Measurements from ENCODE around the gene RBM15.

The RBM15 gene

DNA sequence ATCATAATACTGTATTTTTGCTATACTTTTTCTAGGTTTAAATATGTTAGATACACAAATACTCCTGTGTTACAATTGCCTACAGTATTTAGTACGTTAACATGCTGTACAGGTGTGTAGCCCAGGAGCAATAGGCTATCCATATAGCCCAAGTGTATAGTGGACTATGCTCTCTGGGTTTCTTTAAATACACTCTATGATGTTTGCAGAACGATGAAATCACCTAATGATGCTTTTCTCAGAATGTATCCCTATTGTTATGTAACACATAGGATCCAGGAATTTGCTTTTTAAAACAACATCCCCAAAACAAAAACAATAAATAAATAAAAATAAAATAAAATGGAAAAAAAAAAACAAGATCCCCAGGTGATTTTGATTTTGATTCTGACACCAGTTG, 18.1 kb upstream of the RBM15 start:
- DNase-seq (ENCODE audit: low read depth, low spot score): no peak

DNA sequence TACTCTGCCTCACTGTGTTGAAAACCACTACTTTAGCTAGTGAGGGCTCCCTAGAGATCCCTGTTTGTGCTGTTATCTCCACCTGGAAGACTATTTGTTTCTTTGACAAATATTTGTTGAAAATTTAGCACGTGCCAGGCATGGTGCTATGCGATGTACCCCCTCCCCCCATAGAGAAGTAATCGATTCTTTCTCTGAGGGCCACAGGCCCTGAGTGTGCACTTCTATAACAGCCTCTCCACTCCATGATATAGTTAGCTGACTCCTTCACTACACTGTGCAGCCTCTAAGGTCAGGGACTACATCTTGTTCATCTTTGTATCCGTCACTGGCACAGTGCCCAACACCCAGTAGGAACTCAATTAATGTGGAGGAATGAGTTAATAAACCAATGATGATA, 17.3 kb upstream of the RBM15 start:
- DNase-seq (ENCODE audit: low read depth, low spot score): no peak

DNA sequence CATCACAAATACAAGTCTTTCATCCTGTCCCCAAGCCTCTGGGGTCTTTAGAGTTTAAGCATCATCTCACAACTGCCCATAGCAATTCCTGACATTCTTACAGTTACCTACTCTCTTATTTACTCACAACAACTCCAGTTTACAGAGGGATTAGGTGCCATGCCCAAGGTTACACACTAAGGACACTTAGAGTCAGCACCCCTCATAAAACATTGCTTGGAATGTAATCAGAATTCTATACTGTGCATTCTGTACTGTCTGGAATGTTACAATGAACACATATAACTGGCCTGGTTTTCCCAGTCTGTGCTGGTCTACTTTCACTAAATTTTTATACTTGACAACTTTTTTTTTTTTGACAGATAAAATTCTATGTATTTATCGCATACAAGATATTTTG, 14.5 kb upstream of the RBM15 start:
- no peak for DNase-seq (ENCODE audit: low read depth, low spot score)

DNA sequence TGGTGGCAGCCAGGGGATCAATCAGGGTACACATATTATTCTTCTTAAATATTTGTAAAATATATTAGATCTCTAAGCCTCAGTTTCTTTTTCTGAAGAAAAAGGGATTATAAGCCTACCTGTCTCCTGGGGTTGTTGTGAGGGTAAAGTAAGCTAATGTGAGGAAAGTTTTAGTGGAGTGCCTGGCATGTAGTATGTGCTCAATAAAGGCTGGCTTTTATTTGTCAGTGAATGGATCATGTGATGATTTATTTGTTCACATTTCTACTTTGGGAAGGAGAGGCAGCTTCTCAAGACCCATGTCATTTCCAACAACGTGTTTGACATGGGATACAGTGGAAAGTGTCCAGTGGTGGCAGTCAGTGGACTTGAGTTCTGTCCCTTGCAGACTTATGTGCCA, 12.4 kb upstream of the RBM15 start:
- no peak for DNase-seq (ENCODE audit: low read depth, low spot score)

DNA sequence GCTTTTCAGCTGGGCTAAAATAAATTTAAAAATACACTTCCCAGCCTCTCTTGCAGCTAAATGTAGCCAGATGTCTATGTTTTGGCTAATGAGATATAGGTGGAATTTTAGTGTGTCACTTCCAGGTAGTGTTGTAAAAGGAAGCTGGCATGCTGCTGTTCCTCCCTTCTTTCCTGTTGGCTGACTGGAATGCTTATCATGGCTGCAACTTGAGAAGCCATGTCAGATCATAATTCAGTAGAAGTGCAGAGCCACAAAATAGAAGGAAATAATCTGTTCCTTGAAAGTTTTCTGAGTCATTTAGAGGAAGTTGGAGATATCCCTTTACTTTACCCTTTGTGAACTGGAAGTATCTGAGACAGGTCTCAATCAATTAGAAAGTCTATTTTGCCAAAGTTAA, 10.9 kb upstream of the RBM15 start:
- DNase-seq (ENCODE audit: low read depth, low spot score): no peak

DNA sequence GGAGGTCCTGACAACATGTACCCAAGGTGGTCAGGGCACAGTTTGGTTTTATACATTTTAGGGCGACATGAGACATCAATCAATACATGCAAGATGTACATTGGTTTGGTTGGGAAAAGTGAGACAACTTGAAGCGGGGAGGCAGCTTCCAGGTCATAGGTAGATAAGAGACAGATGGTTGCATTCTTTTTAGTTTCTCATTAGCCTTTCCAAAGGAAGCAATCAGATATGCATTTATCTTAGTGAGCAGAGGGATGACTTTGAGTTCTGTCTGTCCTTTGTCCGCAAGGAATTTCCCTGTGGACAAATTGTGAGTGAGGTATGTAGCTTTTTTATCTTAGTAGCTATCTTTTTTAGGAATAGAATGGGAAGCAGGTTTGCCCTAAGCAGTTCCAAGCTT, 10.5 kb upstream of the RBM15 start:
- DNase-seq (ENCODE audit: low read depth, low spot score): no peak

DNA sequence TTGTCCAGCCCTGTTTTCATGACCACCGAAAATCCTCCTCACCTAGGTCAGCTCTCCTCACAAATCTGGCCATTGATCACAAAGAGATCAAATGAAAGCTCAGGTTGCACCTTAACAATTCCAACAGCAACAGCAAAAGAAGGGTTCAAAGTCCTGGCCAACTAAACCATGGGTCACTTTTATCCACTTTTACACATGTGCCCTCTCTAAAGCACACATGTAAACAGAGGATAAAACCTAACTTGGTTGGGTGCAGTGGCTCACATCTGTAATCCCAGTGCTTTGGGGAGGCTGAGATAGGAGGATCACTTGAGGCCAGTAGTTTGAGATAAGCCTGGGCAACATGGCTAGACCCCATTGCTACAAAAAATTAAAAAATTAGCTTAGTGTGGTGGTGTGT, 3.9 kb upstream of the RBM15 start:
- DNase-seq (ENCODE audit: low read depth, low spot score): no peak

DNA sequence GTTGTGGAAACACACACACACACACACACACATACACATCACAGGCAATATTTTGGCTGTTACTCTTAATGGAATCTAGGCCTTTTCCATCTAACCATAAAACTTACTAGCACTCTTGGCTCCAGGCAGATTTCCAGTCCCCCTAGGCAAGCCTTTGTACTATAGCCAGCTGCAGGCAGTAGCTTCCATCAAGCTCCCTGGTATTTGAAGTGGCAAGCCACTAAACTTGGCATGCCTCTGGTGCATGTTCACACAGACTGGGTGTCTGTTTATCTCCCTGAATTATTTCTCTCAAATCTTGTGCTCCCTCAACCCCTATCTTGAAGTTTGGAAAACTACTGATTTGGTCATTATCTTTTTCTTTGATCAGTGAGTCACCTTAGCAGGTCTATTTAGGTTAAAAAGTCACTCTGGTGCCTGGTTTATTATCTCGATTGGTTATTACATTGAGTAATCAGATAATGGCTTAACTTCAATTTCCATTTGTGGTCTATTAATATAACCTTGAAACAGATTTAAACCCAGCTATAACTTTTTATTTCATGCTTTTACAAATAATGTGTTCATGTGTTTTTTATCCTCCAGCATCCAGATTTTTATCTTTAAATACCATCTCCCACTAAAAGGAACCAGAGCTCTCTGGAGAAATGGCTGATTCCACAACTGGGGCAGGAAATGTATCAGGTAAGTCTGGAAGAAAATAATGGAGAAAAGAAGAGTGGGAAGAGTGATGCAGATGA, 2.7 kb upstream of the RBM15 start:
- no peak for DNase-seq (ENCODE audit: low read depth, low spot score)

DNA sequence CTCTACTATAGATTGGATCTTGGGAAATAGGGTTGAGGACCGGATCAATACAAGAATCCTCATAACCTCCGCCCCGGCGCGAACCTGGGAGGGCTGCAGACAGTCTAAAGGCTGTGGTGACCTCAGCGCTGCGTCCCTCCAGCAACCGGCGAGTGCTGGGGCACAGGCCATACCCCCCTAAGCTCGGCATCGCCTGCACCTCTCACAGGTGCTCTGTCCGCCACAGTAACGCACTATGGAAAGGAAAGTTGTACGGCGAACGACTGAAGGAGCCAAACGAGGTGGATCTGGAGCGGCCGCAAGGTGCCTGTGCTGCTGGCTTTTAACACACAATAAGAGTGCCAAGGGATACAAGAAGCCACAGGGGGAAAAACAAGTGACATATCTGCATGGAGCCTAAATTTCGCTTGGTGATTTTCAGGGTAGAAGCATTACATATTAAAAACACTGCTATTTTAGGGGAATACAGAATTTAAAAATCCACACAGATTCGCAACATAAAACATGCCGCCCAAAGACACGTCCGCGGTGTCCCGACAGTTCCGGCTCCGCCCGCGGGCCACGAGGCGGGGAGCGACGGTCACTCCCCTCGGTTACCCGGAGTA, 1.4 kb upstream of the RBM15 start:
- no peak for DNase-seq (ENCODE audit: low read depth, low spot score)

DNA sequence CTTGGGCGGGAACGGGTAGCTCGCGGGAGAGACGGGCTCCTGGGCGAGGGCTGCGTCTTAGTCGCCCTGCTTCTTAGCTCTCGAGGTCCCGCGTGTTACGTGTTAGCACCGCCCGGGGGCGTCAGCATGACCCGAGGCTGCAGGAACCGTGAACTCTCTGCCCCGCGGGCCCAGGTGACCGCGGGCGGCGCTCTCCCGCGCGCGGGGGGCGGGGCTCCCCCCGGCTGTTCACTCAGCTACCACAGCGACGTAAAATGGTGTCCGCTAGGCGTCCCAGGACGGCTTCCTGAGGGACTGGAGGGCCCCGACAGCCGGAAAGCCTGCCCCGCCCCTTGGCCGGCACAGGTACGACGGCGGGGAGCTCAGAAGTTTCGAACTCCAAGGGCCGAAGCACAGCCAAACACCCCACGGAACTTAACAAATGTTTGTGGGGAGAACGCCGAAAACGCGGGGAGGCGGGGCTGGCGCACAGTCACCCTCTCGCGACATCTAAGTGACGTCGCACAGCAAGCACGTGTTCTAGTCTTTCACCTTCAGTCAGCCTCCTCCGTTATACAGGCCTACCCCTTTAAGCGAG, 780 bp upstream of the RBM15 start:
- peak; percentile 89 for DNase-seq (ENCODE audit: low read depth, low spot score)

DNA sequence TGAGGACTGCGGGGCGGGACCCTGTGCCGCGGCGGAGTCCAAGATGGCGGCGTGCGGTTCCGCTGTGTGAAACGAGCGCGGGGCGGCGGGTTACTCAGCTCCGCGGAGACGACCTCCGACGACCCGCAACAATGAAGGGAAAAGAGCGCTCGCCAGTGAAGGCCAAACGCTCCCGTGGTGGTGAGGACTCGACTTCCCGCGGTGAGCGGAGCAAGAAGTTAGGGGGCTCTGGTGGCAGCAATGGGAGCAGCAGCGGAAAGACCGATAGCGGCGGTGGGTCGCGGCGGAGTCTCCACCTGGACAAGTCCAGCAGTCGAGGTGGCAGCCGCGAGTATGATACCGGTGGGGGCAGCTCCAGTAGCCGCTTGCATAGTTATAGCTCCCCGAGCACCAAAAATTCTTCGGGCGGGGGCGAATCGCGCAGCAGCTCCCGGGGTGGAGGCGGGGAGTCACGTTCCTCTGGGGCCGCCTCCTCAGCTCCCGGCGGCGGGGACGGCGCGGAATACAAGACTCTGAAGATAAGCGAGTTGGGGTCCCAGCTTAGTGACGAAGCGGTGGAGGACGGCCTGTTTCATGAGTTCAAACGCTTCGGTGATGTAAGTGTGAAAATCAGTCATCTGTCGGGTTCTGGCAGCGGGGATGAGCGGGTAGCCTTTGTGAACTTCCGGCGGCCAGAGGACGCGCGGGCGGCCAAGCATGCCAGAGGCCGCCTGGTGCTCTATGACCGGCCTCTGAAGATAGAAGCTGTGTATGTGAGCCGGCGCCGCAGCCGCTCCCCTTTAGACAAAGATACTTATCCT, 430 bp downstream of the RBM15 start:
- peak; percentile 23 for DNase-seq (ENCODE audit: low read depth, low spot score)

DNA sequence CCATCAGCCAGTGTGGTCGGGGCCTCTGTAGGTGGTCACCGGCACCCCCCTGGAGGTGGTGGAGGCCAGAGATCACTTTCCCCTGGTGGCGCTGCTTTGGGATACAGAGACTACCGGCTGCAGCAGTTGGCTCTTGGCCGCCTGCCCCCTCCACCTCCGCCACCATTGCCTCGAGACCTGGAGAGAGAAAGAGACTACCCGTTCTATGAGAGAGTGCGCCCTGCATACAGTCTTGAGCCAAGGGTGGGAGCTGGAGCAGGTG, 961 bp downstream of the RBM15 start:
- DNase-seq (ENCODE audit: low read depth, low spot score): no peak

DNA sequence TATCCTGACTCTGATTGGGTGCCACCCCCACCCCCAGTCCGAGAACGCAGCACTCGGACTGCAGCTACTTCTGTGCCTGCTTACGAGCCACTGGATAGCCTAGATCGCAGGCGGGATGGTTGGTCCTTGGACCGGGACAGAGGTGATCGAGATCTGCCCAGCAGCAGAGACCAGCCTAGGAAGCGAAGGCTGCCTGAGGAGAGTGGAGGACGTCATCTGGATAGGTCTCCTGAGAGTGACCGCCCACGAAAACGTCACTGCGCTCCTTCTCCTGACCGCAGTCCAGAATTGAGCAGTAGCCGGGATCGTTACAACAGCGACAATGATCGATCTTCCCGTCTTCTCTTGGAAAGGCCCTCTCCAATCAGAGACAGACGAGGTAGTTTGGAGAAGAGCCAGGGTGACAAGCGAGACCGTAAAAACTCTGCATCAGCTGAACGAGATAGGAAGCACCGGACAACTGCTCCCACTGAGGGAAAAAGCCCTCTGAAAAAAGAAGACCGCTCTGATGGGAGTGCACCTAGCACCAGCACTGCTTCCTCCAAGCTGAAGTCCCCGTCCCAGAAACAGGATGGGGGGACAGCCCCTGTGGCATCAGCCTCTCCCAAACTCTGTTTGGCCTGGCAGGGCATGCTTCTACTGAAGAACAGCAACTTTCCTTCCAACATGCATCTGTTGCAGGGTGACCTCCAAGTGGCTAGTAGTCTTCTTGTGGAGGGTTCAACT, 2.1 kb downstream of the RBM15 start:
- no peak for DNase-seq (ENCODE audit: low read depth, low spot score)

DNA sequence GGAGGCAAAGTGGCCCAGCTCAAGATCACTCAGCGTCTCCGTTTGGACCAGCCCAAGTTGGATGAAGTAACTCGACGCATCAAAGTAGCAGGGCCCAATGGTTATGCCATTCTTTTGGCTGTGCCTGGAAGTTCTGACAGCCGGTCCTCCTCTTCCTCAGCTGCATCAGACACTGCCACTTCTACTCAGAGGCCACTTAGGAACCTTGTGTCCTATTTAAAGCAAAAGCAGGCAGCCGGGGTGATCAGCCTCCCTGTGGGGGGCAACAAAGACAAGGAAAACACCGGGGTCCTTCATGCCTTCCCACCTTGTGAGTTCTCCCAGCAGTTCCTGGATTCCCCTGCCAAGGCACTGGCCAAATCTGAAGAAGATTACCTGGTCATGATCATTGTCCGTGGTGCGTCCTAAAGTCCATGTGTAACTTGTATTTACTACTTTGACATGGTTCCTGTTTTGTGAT, 2.7 kb downstream of the RBM15 start:
- DNase-seq (ENCODE audit: low read depth, low spot score): no peak

DNA sequence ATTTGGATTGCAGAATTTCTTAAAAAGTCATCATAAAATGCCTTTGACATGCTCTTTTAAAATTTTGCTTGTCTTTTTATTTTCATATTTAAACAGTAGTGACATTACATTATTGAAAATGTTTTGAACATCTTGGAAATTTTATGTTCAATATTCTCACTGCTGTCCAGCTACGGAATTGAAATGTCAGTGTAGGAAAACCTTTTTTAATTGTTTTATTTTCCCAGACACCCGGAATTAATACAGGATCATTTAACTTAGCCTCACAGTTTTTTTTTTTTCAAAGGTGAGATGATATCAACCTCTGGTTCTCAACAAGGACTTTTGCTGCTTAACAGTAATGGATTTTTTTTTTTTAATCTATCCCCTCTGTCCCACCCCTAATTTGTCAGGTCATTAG, 4.1 kb downstream of the RBM15 start:
- DNase-seq (ENCODE audit: low read depth, low spot score): no peak

DNA sequence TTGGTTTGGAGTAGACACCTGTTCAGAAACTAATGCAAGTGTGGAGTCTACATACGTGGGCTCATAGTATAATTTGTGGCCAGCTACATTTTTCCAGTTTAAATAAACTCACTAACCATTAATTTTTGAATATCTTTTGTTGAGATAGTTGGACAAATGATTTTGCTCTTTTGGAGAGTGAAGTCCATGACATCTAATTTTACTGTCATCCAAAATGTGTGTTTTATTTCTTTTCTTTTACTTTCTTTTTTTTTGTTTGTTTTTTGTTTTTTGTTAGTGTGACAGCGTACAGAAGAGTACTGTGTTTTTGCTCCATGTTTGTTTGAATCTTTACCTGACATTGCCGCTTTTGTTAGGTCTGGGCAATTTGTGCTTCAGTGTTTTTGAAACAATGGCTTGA, 5.0 kb downstream of the RBM15 start:
- no peak for DNase-seq (ENCODE audit: low read depth, low spot score)

DNA sequence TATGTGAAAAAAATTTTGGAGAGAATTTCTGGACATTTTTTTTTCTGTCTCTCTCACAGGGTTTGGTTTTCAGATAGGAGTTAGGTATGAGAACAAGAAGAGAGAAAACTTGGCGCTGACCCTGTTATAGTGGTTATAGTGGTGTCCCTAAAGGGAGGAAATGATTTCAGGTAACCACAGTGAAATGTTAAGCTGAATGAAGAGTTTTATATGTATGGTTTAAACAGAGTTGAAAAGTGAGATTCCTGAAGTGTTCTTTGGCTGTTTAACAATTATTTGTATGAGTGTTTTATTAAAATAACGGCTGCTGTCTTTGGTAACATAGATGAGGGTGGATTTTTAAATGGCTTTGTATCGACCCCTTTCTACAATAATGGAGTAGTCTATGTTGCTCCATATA, 6.3 kb downstream of the RBM15 start:
- no peak for DNase-seq (ENCODE audit: low read depth, low spot score)

DNA sequence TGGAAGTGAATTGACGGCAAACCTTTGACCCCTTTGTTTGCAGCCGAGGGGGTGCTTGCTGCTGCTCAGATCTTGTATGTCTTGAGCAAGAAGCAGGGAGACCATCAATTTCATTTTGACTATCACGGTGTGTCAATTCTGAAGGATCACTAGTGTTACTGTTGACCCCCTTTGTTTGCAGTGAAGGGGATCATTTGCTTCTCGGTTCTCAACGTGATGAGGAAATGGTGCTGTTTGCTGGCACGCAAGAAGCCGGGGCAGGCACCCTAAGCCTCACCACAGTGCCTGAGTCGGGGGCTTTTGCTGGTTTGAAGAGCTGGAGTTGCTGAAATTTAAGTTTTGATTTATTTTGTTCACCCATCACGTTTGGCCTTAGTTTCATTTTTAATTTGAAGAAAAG, 7.5 kb downstream of the RBM15 start:
- no peak for DNase-seq (ENCODE audit: low read depth, low spot score)

DNA sequence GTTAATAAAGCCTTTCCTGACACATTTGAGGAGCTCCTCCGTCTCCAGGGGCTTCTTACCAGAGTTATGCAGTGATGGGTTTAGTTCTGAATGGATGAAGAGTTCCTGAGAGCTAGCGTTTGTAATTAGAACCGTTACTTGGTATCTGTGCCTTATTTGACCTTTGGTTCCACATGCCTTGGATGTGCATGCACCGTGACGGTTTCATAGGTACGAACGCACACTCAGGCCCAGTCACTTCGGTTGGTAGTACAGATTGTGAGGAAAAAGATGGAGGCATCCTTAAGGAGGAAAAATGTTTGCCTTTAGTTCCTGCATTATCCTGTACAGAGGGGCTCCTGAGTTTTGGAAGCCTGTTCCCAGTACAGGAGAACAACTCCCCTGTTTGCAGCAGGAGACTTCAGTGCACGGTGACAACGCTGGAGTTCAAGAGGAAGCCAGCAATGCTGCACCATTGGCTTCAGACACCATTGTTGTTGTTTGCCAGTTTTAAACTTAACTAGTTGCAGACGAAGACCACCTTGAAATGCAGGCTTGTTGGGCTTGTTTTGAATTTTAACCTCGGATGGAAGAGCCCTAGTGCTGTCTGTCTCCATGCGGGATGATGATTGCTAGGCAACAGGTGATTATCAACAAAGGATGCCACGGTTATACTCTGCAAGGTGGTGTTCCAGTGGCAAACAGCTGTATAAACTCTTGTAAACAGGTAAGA, 8.2 kb downstream of the RBM15 start:
- no peak for DNase-seq (ENCODE audit: low read depth, low spot score)

DNA sequence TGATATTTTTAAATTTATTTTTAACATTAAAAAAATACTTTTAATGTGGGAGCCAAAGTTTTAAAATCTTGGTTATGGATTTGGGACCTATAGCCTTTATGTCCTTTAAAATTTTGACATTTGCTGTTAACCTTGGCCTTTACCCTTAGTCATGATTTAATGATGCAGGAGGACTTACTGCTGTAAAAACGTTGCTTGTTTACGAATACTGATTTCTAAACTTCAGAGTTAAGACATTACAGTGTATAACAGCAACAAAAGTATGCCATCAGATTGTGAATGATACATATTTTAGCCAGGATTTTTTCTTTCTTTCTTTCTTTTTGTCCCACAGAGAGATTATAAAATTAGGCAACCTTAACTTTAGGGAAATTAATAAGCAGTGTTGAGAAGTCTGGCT, 8.9 kb downstream of the RBM15 start:
- no peak for DNase-seq (ENCODE audit: low read depth, low spot score)

DNA sequence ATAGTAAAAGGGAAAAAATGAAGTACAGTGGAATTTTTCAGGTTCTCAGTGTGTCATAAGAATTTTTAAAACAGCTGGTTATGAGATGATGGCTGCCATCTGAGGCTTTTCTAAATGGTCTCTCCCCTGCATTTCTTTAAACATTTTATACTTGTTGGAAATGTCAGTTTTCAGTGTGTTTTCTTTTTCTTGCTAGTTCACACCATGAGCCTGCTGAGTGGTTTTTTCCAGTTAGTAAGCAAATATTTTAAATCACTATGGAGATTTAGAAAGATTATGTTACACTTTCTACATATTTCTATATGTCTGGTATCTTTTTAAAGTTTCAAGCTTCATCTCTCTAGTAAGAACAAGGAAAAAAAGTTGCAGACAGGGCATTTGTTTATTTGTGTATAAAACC, 9.6 kb downstream of the RBM15 start:
- DNase-seq (ENCODE audit: low read depth, low spot score): no peak

DNA sequence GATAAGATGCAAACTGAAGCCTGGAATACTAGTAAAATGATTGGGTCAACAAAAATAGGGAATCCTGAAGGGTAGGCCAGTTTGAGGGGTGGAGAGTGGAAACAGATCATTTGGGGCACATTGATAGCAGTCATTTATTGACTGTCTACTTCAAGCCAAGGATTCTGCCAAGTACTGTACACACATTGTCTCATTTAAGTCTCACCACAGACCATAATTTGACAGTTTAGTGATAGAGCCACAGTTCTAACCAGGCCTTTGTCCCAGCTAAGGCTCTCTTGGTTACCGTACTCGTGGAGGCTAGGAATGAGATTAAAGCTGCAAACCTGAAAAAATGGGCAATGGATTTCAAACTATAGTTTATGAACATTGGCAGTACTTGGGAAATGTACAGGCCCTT, 11.2 kb downstream of the RBM15 start:
- DNase-seq (ENCODE audit: low read depth, low spot score): no peak

Measured in activated CD4-positive, CD25-positive, alpha-beta regulatory T cell treated with anti-CD3 and anti-CD28 coated beads, Interleukin-2, amount 50 U/mL, for 16 hours (primary cell).